GM19455 (cell line): ENCODE data around the gene APOBEC4.

Experiments
- ATAC-seq: cut with Tn5 transposase; IDR thresholded peaks from one replicate; pipeline ENCODE4 v1.9.1; 2021; ENCODE audit not compliant: unreplicated experiment

Gene APOBEC4

DNA sequence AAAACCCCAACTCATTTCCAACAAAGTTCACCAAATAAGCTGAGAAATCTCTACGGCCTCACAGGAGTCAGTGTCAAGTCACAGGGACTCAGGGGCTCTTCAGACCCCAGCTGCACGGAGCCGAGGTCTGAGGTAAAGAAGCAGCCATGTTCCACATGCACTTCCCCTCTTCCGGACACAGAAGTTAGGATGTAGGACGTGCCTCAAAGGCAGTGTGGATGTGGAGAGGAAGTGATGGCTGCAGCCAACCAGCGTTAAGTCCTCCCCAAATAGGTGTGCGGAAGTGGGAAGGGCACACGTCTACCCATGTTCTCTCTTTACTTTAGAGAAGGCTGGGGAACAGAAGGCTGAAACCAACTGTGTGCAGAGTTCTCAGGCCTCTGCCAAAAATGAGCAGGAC is 48.3 kb downstream of the APOBEC4 start:
- ATAC-seq, result peak; percentile 39

DNA sequence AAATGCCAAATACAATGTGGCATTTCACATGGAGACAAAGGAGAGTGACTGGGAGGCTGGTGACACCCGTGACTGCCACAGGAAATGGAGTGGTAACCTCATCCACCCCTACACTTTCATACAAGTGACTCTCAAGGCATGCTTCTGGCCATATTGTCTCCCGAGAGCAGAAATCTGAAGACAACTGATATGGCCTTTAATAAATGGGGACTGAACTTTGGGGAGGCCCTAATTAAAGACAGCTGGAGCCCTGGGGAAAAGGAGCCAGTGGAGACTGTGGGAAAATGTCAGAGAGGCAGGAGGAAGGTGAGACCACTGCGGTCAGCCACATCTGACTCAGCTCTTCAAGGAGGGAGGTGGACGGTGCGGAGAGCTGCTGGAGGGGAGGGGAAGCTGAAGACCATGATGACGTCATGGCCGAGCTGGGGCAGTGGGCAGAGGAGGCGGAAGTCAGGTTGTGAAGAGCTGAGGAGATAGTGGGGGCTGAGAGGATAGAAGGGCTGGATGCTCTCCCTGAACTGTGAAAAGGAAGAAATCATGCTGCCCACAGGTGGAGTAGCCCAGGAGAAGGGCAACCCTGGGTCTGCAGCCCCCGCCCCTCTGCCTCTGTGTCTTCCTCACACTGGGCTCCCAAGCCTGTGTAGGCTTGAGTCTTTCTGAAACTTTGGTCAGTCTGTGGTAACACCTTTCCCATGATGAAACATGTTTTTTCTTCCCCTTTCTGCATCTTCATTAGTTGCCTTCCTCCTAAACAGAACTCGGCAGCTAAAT is 48.9 kb downstream of the APOBEC4 start:
- peak; percentile 44 for ATAC-seq

DNA sequence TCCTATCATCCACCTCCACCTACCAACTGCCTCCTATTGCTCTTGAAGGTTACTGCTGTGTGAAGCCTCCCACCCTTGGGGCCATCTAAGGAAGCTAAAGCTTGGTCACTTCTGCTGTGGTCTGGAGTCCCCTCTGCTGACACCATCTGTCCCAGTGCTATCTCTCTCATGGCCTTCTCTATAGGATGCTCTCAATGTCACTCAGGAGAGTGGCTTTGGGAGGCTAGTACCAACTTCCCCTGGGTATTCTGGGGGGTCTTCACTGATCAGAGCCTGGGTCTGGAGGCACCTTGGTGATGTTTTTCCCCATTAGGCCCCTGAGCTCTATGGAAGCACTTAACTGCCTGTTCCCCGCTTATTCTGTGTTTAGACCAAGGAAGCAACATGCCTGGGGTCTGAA is 50.6 kb downstream of the APOBEC4 start:
- no peak for ATAC-seq

DNA sequence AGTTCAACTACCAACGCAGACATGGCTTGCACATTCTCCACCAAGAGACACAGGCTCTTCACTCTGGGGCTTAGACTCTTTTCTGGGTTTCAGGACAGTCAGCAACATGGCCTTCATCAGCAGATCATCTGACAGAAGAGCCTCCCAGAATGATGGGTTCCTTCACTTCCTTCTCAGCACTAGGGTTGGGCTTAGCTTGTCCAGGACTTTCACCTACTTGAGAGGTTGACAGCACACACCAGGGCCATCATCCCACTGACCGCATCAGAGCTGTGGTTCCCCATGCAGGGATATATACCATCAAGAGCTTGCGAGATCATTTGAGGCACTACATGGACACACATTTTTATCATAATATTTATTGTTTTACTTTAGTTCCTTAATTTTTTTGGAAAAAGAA is 52.5 kb downstream of the APOBEC4 start:
- no peak for ATAC-seq

DNA sequence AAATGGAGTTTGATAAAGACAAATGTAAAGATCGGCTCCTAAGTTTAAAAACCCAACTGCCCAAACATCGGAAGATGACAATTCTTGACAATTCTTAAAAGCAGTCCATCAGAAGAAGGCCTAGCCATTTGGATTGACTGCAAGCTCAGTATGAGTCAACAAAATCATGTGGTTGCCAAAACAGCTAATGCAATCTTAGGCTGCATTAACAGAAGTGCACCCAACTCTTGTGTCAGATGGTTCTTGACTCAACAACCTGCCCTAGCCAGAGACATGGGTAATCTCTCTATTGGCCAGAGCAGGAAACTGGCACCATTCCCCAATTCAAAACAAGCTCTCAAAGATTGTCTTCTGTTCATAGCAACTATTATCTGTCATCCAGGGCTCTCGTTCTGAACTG is 53.0 kb downstream of the APOBEC4 start:
- ATAC-seq, result no peak

DNA sequence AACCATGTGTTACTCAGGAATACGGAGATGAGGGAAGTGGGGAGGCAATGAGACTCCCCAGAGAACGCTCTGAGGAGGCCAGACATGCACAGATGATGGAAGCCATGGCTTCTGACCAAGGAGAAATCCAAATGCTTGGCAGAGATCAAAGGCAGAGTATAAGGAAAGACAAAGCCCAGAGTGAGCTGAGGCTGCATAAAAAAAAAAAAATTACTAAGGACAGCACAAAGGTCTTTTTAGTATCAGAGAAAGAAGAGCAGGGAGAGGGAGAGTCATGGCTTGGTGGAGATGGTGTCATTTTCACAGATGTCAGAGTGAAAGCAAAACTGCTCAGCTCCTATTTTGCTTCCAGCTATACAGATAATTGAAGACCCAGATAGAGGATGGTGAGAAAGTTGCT is 54.7 kb downstream of the APOBEC4 start:
- ATAC-seq, result peak; percentile 75

DNA sequence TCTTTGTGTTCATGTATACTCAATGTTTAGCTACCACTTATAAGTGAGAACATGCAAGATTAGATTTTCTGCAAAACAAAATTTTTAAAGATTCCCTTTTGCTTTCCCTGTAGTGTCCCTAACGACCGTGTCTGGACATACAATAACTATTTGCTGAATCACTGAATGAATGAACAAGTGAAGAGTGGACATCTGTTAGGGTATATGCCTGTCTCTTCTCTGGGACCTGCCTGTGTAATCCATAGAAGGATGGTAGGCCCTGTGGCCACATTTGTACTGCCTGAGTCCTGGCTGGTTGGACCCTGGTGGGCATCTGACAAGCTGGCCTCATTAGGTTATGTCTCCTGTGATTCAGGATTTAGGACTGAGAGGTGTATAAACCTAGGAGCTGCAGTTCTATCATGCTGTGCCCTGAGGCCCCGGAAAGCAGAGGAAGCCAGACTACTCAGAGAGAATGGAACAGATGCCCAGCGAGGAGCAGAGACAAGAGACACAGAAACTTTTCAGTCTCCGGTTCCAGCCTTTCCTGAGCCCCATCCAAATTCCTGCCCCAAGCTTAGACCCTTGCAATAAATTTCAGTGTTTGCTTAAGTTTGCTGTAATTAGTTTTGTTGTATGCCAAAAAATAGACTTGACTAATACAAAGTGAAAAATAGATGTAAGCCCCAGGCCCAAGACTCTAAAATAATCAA is 55.3 kb downstream of the APOBEC4 start:
- no peak for ATAC-seq

DNA sequence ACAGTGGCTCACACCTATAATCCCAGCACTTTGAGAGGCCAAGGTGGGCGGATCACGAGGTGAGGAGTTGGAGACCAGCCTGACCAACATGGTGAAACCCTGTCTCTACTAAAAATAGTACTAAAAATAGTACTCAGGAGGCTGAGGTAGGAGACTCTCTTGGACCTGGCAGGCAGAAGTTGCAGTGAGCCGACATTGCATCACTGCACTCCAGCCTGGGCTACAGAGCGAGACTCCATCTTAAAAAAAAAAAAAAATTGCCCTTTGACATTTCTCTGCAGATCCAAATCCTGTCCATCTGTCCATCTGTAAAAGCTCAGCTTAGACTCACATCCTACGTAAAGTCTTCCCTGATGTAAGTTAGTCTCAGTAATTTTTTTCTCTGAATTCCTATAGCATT is 56.6 kb downstream of the APOBEC4 start:
- no peak for ATAC-seq
